Rectal smooth muscle tissue (tissue), 1 donor: ENCODE measurements around the gene PCDHB14.
"Not testable (repeated sequence)": the region's sequence is repeated elsewhere in the genome, so short reads cannot be mapped to it uniquely, and the experiment has no call there.

ENCODE experiments used
- H3K27ac ChIP-seq: one replicate; pipeline ENCODE4 v1.7.0; 2013; ENCODE audit warnings: low read depth, low read length, inconsistent platforms
- H3K27me3 ChIP-seq: one replicate; pipeline ENCODE4 v1.7.0; 2013; ENCODE audit warnings: low read length; ENCODE audit not compliant: control insufficient read depth, insufficient read depth
- H3K36me3 ChIP-seq: one replicate; pipeline ENCODE4 v1.7.0; 2013; ENCODE audit warnings: low read length; ENCODE audit not compliant: control insufficient read depth, insufficient read depth
- H3K4me1 ChIP-seq: one replicate; pipeline ENCODE4 v1.7.0; 2013; ENCODE audit warnings: low read length; ENCODE audit not compliant: control insufficient read depth, insufficient read depth
- H3K4me3 ChIP-seq: one replicate; pipeline ENCODE4 v1.7.0; 2013; ENCODE audit warnings: low read length
- H3K9ac ChIP-seq: one replicate; pipeline ENCODE4 v1.7.0; 2013; ENCODE audit warnings: low read length

The PCDHB14 gene

DNA sequence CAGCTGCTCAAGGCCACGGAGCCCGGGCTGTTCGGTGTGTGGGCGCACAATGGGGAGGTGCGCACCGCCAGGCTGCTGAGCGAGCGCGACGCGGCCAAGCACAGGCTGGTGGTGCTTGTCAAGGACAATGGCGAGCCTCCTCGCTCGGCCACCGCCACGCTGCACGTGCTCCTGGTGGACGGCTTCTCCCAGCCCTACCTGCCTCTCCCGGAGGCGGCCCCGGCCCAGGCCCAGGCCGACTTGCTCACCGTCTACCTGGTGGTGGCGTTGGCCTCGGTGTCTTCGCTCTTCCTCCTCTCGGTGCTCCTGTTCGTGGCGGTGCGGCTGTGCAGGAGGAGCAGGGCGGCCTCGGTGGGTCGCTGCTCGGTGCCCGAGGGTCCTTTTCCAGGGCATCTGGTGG, 34.0 kb upstream of the PCDHB14 start:
- not testable (repeated sequence) for H3K36me3 ChIP-seq, H3K27ac ChIP-seq, H3K9ac ChIP-seq, H3K27me3 ChIP-seq, H3K4me1 ChIP-seq, H3K4me3 ChIP-seq

DNA sequence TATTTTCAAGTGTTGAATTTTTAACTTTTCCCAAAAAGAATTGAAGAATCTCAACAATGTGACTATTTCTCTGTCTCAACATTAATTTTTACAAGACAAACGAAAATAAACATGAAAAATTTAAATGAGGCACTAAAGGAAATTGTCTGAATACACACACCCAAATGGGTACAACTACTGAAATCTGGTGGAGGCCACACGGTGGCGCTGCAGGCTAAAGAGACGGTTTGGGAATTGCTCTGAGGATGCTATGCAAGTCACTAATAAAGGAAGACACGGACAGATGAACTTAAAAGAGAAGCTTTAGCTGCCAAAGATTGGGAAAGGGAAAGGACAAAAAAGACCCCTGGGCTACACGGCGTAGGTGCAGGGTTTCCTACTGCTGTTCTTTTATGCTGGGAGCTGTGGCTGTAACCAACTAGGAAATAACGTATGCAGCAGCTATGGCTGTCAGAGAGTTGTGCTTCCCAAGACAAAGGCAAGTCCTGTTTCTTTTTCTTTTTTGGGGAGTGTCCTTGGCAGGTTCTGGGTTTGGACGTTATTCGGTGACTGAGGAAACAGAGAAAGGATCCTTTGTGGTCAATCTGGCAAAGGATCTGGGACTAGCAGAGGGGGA, 30.9 kb upstream of the PCDHB14 start, which contains the start of gene PCDHB10:
TSS of gene PCDHB10 (plus strand) at position 244 of the 616 bp plus-strand sequence. CDS start at position 444, 200 bp downstream.
- Histone ChIP-seq H3K27me3 (no peaks in the 10 kb centered on the region), H3K27ac (no peak within 1 kb of the TSS), H3K36me3 (no peaks in the 10 kb centered on the region), H3K4me1 (no peaks in the 10 kb centered on the region), H3K4me3 (peak within 1 kb of the TSS; percentile 32), H3K9ac (no peak within 1 kb of the TSS)

DNA sequence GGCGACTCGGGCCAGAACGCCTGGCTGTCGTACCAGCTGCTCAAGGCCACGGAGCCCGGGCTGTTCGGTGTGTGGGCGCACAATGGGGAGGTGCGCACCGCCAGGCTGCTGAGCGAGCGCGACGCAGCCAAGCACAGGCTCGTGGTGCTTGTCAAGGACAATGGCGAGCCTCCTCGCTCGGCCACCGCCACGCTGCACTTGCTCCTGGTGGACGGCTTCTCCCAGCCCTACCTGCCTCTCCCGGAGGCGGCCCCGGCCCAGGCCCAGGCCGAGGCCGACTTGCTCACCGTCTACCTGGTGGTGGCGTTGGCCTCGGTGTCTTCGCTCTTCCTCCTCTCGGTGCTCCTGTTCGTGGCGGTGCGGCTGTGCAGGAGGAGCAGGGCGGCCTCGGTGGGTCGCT, 28.8 kb upstream of the PCDHB14 start:
- H3K36me3 ChIP-seq, H3K27ac ChIP-seq, H3K4me1 ChIP-seq, H3K27me3 ChIP-seq, H3K4me3 ChIP-seq, H3K9ac ChIP-seq: not testable (repeated sequence)

DNA sequence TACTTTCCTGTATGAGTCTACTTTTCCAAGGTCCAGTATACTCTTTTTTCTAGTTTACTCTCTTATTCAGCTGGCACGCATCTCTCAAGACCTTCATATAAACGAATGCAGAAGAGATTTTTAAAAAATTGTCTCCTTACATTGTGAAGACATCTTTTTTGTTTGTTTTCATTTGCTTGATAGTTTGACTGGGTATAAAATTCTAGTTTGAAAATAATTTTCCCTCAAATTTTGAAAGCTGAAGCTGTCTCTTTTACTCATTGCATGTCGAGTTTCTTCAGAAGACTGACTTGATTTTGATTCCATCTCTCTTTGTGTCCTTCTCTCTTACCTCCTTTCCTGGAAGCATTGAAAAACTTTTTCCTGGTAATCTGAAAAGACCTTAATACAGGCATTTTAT, 26.8 kb upstream of the PCDHB14 start:
- Histone ChIP-seq H3K27me3 (no peaks in the 10 kb centered on the region), H3K36me3 (no peaks in the 10 kb centered on the region), H3K4me1 (no peaks in the 10 kb centered on the region), H3K4me3 (no peak overlapping the region), H3K9ac (no peak overlapping the region), H3K27ac (no peak overlapping the region)

DNA sequence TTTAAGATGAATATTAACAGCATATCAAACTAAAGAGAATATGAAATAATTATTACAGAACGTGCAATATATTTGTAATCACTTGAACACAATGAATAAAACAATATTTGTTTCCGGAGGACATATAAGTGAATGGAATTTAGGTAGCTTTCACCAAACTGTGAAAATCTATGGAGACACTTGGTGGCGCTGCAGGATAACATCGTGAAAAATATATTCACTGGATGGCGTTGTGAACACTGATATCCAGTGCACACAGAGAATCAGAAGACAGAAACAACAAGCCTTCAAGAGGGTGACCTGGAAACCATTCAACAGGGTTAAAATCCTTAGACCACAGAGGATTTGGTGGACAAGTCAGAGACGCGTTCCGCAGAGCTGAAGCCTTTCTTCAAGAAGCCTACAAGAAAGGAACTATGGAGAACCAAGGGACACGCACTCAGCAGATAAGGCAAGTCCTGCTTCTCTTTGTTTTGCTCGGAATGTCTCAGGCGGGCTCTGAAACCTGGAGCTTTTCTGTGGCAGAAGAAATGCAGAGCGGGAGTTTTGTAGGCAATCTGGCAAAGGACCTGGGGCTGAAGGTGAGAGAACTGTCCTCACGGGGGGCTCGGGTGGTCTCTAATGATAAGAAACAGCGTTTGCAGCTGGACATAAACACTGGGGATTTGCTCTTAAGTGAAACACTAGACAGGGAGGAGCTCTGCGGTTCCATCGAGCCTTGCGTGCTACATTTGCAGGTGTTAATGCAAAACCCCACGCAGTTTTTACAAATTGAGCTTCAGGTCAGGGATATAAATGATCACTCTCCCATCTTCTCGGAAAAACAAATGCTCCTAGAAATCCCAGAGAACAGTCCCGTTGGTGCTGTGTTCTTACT, 23.5 kb upstream of the PCDHB14 start, which contains the start of gene PCDHB11:
TSS of gene PCDHB11 (plus strand) at position 269 of the 877 bp plus-strand sequence. CDS start at position 417, 148 bp downstream.
- Histone ChIP-seq H3K27me3 (no peaks in the 10 kb centered on the region), H3K9ac (no peak within 1 kb of the TSS), H3K27ac (no peak within 1 kb of the TSS), H3K36me3 (no peaks in the 10 kb centered on the region), H3K4me1 (no peaks in the 10 kb centered on the region), H3K4me3 (peak within 1 kb of the TSS; percentile 29)

DNA sequence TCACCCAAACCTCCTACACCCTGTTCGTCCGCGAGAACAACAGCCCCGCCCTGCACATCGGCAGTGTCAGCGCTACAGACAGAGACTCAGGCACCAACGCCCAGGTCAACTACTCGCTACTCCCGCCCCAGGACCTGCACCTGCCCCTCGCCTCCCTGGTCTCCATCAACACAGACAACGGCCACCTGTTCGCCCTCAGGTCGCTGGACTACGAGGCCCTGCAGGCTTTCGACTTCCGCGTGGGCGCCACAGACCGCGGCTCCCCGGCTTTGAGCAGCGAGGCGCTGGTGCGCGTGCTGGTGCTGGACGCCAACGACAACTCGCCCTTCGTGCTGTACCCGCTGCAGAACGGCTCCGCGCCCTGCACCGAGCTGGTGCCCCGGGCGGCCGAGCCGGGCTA, 22.0 kb upstream of the PCDHB14 start:
- not testable (repeated sequence) for H3K4me1 ChIP-seq, H3K27ac ChIP-seq, H3K4me3 ChIP-seq, H3K9ac ChIP-seq, H3K36me3 ChIP-seq, H3K27me3 ChIP-seq

DNA sequence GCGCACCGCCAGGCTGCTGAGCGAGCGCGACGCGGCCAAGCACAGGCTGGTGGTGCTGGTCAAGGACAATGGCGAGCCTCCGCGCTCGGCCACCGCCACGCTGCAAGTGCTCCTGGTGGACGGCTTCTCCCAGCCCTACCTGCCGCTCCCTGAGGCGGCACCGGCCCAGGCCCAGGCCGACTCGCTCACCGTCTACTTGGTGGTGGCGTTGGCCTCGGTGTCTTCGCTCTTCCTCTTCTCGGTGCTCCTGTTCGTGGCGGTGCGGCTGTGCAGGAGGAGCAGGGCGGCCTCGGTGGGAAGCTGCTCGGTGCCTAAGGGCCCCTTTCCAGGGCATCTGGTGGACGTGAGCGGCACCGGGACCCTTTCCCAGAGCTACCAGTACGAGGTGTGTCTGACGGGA, 21.5 kb upstream of the PCDHB14 start:
- not testable (repeated sequence) for H3K36me3 ChIP-seq, H3K4me1 ChIP-seq, H3K27me3 ChIP-seq, H3K4me3 ChIP-seq, H3K9ac ChIP-seq, H3K27ac ChIP-seq

DNA sequence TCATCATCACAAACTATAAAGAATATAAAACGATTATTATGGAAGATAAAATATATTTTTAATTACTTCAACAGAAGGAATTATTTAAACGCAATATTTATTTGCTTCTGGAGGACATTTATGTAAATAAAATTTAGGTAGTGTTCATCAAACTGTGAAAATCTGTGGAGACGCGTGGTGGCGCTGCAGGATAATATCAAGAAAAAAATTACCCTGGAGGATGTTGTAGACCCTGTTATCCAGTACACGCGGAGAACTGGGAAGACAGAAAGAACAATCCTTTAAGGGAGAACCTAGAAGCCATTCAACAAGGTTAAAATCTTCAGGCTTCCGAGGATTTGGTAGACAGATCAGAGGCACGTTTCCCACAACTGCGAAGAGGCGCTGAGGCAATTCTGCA, 14.7 kb upstream of the PCDHB14 start, which contains the start of gene PCDHB12:
TSS of gene PCDHB12 (plus strand) at position 242 of the 400 bp plus-strand sequence. CDS start 189 bp downstream, outside the sequence.
- Histone ChIP-seq H3K27ac (no peak within 1 kb of the TSS), H3K36me3 (no peaks in the 10 kb centered on the region), H3K4me1 (no peaks in the 10 kb centered on the region), H3K27me3 (no peaks in the 10 kb centered on the region), H3K9ac (no peak within 1 kb of the TSS), H3K4me3 (no peak within 1 kb of the TSS)

DNA sequence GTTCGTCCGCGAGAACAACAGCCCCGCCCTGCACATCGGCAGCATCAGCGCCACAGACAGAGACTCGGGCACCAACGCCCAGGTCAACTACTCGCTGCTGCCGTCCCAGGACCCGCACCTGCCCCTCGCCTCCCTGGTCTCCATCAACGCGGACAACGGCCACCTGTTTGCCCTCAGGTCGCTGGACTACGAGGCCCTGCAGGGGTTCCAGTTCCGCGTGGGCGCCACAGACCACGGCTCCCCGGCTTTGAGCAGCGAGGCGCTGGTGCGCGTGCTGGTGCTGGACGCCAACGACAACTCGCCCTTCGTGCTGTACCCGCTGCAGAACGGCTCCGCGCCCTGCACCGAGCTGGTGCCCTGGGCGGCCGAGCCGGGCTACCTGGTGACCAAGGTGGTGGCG, 12.9 kb upstream of the PCDHB14 start:
- not testable (repeated sequence) for H3K4me1 ChIP-seq, H3K4me3 ChIP-seq, H3K27ac ChIP-seq, H3K27me3 ChIP-seq, H3K9ac ChIP-seq, H3K36me3 ChIP-seq

DNA sequence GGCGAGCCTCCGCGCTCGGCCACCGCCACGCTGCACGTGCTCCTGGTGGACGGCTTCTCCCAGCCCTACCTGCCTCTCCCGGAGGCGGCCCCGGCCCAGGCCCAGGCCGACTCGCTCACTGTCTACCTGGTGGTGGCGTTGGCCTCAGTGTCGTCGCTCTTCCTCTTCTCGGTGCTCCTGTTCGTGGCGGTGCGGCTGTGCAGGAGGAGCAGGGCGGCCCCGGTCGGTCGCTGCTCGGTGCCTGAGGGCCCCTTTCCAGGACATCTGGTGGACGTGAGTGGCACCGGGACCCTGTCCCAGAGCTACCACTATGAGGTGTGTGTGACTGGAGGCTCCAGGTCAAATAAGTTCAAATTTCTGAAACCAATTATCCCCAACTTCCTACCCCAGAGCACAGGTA, 12.3 kb upstream of the PCDHB14 start:
- H3K27ac ChIP-seq, H3K27me3 ChIP-seq, H3K9ac ChIP-seq, H3K4me3 ChIP-seq, H3K36me3 ChIP-seq, H3K4me1 ChIP-seq: not testable (repeated sequence)

DNA sequence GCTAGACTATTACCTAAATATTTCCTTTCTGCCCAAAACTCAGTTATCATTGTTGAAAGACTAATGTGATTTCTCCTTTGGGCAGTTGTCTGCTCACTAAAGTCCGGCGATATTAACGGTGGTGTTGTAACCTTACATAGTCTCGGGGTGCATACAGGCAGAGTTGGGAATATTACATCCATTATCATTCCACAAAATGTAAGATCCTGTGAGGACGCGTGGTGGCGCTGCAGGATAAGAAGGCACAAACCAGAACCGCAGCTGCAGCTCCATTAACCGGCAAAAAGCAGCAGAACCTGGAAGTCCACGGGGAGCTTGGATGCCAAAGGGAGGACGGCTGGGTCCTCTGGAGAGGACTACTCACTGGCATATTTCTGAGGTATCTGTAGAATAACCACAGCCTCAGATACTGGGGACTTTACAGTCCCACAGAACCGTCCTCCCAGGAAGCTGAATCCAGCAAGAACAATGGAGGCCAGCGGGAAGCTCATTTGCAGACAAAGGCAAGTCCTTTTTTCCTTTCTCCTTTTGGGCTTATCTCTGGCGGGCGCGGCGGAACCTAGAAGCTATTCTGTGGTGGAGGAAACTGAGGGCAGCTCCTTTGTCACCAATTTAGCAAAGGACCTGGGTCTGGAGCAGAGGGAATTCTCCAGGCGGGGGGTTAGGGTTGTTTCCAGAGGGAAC, 9.3 kb upstream of the PCDHB14 start, which contains the start of gene PCDHB13:
TSS of gene PCDHB13 (plus strand) at position 264 of the 684 bp plus-strand sequence. CDS start at position 469, 205 bp downstream.
- not testable (repeated sequence) for H3K36me3 ChIP-seq, H3K27me3 ChIP-seq, H3K4me3 ChIP-seq, H3K9ac ChIP-seq, H3K27ac ChIP-seq, H3K4me1 ChIP-seq

DNA sequence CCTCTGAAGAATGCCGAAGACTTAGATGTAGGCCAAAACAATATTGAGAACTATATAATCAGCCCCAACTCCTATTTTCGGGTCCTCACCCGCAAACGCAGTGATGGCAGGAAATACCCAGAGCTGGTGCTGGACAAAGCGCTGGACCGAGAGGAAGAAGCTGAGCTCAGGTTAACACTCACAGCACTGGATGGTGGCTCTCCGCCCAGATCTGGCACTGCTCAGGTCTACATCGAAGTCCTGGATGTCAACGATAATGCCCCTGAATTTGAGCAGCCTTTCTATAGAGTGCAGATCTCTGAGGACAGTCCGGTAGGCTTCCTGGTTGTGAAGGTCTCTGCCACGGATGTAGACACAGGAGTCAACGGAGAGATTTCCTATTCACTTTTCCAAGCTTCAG, 8.6 kb upstream of the PCDHB14 start:
- not testable (repeated sequence) for H3K4me1 ChIP-seq, H3K27me3 ChIP-seq, H3K36me3 ChIP-seq, H3K4me3 ChIP-seq, H3K27ac ChIP-seq, H3K9ac ChIP-seq
